ENCODE measurements around the gene ZBED4.

Gene ZBED4

DNA sequence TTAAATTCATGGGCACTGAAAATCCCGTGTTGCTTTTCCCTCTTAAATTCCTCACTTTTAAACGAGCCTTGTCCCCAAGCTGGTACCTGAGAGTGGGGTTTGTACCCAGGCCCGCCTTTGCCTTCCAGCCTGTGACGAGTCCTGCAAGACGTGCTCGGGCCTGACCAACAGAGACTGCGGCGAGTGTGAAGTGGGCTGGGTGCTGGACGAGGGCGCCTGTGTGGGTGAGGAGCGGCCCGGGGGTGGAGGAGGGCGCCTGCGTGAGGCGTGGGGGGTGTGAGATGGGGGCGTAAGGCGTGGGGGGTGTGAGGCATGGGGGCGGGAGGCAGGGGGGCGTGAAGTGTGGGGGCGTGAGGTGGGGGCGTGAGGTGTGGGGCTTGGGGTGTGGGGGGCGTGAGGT, 68.8 kb downstream of the ZBED4 start:
- no peak for DNase-seq

DNA sequence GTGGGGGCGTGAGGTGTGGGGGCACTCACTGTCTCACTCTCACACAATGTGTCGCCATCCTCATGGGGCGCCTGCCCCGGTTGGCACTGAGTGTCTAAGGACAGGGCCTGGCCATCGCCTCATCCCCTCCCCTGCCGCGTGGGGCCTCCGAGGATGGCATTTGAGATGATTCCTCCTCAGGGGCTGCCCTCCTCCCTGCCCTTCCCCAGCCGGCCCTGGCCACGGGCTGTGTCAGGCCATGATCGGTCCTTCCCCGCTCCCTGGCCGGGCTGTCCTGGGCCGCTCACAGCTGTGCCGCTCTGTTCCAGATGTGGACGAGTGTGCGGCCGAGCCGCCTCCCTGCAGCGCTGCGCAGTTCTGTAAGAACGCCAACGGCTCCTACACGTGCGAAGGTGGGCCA, 69.3 kb downstream of the ZBED4 start:
- DNase-seq = no peak

DNA sequence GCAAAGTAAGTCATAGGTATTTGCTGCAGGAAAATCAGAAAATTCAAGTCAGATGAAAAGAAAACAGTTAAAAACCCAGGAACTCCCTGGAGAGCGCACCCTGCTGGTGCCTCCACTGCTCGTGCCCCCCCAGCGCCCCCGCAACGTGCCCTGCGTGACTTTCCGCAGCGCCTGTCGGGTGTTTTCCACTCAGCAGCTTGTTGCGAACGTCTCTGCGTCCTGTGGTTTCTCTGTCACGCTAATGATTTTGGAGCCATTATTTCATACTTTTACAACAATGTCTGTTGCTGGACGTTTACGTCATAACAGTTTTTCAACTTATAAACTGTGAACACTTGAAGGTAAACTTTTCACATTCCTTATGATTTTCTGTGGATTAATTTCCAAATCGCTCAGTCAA, 69.8 kb downstream of the ZBED4 start:
- DNase-seq = no peak

DNA sequence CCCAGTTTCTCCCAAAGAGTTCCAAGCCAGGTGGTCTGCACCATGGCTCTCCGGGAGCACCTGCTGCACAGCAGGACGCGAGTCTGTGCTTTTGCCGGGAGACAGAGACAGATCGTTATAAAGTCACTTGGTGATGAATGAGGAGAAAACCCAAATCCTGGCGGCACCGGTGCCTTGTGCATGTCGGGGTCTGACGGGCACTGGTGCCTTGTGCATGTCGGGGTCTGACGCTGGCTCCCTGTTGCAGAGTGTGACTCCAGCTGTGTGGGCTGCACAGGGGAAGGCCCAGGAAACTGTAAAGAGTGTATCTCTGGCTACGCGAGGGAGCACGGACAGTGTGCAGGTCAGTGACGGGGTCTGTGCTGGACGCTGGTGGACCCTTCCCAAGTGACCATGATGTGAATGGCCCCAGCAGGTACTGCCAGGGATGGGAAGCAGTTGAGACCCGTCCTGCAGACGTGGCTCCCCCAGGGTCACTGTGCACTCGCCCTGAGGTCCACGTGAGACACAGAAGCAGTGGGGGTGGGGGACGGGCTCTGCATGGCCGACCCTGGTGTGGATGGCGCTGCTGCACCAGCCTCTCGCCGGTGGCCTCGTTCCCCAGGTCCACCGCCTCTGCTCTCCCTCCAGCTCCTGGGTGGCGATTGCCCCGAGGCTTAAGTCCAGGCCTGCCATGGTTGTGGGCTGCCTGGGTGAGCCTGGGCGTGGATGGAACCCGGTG, 70.6 kb downstream of the ZBED4 start:
- no peak for DNase-seq

DNA sequence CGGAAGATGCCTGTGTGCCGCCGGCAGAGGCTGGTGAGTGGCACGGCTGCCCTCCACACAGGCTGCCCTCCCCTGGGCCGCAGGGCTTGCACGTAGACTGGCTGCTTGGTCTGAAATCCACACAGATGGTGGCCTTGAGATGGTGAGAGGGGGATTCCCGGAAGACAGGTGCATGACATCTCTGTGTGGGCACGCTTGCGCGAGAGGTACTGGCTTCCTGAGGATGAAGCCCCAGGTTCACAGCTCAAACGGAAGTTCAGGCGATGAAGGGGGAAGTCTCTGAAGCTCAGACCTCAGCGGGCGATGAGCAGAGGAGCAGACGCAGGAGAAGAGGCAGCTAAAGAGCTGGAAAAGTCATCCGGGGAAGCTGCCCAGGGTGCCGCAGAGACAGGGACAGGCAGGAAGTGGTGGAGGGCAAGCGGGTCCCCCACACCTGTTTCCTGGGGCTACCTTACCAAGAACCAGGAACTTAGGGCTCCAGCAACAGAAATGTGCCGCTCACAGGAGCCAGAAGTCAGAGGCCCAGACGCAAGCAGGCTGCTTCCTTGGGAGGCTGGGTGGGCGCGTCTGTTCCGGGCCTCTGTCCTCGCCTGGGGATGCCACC, 72.0 kb downstream of the ZBED4 start:
- DNase-seq = no peak

DNA sequence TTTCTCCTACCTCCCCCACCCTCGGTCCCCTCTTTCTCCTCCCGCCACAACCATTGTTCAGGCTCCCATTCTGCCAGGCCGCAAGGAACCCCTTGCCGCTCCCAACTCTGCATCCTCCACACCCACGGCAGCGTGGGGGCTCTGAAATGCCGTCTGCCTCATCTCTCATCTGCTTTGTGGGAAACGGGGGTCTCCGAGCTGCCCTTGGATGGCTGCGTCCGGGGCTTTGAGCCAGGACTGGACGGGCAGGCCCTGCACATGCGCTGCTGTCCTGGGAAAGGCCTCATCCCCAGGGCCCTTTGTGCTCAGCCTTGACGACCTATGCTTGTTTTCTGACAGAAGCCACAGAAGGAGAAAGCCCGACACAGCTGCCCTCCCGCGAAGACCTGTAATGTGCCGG, 73.3 kb downstream of the ZBED4 start:
- DNase-seq = no peak

DNA sequence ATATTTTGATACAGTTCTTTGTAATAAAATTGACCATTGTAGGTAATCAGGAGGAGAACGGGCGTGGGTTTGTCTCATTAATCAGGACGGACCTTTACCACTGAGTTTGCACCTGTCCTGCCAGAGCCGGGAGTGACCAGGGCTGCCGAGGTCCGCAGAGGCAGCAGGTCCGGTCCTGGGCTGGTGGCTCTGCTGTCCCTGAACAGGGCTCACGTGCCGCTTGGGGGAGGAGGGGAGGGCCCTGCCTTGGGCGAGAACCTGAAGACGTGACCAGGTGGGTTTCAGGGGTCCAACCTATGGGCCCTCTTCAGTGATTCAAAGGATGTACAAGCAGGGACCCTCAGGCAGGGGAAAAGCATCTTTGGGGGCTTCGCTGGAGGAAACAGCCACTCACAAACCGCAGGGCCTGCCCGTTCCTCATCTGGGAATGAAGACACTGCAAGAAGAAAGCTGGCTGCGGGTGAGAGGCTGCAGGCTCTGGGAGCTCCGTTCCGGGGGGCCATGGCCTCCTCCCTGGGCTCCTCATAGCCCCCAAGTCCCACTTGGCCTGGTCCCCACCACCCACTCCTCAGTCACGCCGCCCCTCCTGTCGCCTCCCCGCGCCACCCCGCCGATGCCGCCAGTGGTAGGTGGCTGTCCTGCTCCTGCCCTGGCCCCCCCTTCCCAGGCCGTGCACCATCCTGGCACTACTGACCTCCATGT, 74.0 kb downstream of the ZBED4 start:
- no peak for DNase-seq

DNA sequence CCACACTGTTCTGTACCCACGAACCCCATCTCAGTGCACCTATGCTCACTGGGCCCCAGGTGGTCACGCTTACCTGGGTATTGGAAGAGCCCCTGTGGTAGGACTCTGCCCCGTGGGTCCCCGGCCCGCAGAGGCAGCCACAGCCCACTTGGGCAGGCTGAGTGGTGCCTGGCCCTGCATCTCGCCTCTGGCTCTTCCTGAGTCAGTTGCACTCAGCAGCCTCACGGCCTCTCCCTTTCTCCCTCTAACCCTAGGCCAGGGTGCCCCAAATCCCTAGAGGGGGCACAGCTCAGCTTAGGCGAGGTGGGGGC, 74.5 kb downstream of the ZBED4 start:
- no peak for DNase-seq

DNA sequence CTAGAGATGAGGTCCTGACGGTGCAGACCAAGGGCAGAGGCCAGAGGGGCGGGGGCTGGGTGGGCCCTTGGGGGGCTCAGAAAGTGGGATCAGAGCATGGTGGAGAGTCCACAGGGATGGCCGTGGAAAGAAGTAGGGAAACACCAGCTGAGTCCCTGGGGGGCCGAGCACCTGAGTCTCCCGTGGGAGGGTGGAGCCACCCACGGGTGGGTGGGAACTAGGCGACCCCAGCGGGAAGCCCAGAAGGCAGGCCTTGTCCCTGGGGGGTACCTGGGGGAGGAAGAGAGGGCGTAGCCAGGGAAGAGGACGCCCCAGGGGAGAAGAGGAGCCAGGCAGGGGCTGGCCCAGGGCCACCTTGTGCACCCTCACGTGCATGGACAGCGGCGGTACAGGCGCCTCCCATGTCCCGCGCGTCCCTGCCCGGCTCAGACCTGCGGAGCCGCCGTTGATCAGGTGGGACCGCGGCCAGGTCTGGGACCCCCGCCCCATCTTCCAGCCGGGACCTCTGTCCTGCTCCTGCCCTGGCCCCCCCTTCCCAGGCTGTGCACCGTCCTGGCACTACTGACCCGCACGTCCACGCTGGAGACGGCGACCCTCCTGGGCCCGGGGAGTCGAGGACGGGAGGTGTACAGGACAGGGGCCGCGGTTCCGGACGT, 75.0 kb downstream of the ZBED4 start:
- DNase-seq = no peak

DNA sequence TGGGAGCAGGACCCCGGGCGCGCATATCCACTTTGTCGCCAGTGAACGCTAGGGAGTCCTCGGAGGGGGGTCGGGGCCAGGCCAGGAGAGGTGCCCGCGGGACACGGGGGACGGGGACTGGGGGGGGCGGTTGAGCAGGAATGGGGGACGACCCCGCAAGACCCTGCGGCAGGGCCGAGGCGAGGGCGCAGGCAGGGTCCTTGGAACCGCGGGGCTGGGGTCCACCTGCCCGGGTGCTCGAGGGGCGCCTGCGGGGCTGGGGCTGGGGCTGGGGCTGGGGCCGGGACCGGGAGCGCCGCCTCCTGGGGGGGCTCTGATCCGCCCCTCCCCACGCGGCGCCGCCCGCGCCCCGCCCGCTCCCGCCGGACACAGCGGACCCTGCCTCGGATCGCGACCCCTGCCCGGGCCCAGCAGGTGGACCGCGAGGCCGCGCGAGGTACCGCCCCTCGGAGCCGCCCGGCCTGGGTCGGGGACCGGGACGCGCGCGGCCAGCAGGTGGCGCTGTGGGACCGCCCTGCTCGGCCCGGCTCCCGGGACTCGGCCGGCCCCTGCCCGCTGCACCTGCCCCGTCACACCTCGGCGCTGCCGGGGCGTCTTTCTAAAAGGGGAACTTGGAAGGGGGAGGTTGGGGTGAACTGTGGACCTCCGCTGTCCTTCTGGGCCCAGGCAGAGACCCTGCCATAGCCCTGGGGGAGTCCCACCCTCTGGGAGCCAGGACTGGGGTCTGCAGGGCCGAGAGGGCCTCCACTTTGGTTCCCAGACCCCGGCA, 75.8 kb downstream of the ZBED4 start:
- DNase-seq = peak in 1 of 2 donors; percentile 69

DNA sequence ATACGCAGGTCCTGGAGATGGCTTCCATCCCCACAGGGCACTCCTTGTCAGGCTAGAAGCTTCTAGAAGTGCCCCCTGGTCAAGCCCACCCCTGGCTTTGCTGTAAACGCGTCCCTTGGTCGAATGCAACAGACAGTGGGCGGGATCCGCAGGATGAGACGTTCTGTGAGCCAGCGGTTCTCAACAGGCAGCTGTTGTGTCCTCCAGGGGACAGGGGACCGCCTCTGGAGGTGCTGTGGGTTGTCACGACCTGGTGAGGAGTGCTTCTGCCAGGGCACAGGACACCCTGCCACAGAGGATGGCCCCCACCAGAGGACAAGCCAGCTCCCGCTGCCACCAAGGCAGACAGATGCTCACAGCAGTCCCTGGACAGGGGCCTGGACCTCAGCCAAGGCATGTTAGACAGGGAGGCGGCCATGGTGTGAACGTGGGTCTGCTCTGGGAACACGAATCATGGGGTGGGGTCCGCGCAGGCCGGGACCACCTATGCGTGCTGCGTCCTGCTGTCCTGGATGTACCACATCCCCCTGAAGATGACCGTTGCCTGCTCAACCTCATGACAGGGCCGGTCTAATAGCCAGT, 76.4 kb downstream of the ZBED4 start:
- no peak for DNase-seq

DNA sequence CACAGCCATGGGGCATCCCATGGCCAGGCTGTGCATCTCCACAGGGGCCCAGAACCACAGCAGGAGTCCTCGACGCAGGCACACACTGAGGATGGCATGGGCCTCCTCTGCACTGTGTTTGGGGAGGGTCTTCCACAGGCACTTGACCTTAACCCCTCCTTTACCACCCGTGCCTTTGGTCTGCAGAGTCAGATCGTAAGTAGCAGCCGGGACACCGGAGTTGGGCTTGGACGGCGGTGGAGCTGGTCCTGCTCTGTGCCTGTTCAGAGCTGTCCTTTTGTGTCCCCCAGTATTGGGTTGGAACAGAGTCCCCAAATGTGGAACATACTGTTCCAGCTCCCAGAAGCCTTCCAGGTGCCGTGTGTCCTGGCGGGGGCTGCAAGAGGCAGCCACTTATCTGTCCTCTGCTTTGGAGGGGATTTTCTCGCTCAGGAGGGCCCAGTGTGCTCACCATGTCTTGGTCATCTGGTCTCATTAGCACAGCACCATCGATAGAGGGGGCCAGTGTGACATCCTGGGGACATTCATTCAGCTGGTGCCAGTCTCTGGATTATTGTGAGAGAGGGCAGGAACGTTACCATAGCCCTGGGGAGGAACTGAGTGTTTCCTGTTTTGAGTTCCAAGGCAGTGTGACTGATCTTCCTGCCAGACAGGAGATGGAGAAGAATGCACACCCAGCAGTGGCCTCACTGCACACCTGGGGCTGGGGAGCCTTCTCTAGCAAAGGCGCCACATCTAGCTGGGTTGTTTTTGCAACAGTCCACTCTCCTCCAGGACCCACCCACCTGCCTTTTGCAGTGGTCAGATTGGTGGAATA, 77.2 kb downstream of the ZBED4 start:
- DNase-seq = peak; percentile 88 to 90

DNA sequence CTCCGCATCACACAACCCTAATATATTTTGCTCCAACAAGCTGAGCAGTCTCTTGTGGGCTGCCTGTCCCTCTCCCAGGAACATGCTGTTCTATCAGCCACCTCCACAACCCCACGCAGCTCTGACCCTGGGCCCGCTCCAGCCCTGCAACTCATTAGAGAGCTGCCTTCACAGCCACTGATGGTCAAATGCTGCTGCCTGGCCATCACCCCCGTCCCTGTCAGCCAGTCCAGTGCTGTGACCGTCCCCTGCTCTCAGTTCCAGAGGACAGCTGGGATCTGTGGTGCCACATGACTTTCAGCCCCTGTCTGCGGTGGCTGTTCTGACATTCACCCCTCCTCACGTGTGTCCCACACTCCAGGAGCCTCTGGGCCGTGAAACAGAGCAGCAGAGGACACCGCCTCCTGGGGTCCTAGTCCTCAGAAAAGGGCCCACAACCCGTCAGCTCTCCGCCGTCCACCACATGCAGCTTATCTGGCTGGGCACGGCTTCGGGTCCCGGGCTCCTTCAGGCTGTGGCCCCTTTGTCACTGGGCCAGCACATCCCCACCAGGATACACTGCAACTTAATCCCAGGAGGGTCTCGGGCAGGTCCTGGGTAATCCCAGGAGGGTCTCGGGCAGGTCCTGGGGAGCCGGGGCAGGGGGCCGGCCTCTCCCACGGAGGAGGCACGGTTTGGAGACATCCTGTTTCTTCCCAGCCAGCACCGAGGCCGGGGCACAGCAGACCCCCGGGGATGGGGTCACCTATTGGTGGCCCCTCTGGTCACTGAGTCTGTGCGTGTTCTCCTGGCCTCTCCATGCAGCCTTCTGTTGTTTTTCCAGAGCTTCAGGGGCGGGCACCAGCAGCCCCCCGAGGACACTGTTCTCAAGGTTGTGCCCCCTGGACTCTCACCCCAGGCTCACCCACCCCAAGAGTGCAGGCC, 79.9 kb downstream of the ZBED4 start:
- DNase-seq = no peak

DNA sequence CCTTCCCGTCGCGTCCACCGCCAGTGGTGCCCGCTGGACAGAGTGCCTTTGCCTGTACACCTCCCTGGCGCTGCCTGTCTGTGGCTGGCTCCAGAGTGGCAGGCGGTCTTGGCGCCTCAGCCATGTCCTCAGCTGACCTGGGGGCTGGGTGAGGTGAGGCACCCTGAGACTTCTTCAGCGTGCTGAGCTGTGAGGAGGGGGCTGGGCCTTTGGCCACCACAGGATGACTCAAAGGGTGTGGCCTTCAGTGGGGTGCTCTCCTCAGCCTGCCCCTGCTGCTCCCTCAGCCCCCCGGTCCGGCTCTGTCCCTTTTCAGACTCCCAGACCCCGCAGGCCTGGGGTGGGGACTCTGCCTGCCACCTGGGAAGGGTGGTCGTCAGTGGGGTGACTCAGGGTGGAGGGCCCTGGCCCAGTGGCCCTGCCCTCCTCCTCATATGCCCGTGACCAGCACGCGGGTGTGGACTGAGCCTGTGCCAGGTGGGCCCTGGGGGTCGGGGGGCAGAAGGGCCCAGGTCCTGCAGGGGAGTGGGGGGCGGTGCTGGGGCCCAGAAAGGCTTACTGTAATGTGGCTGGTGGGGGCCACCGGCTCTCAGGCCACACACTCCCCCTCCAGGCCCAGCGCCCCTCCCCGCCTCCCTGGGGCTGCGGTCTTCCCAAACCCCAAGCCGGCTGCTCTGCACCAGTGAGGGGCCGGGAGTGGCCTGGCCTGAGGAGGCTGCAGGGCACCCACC, 80.7 kb downstream of the ZBED4 start:
- DNase-seq = peak; percentile 23 to 44

DNA sequence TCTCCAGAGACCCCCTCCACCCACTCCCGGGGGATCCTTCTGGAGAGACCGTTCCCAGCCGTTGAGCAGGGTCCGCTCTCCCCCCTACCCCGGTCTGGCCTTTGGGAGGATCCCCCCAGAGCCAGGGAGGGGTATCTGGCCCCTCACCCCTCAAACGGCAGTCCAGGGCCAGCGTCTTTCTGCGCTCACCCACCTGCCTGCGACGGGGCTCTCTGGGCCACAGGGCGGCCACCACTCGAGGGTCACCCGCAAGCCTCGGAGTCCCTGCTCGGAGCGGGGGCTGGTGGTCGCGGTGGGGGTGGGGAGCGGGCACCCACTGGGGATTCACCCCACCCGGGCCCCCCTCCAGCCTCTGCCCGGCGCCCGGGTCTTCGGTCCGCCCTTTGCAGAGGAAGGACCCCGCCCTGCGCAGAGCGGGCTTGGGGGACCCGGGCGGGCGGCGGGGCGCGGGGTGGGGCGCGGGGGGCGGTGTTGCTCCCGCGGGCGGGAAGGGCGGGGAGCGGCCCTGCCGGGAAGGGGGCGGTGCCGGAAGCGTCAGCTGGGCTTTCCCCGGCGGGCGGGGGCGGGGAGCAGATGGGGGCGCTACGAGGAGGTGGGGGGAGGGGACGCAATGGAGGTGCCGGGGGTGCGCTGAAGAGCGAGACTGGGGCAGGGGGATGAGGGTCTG, 81.4 kb downstream of the ZBED4 start:
- DNase-seq = peak; percentile 68 to 88

DNA sequence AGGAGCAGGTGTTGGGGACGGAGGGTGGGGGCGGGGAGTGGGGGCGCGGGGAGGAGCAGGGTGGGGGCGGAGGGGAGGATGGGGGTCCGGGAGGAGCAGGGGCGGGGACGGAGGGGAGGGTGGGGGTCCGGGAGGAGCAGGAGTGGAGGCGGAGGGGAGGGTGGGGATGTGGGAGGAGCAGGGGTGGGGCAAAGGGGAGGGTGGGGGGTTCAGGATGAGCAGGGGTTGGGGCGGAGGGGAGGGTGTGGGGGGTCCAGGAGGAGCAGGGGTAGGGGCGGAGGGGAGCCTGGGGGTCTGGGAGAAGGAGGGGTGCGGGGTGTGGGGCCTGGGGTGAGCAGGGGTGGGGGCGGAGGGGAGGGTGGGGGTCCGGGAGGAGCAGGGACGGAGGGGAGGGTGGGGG, 81.9 kb downstream of the ZBED4 start:
- DNase-seq = peak in 1 of 2 donors; percentile 38

DNA sequence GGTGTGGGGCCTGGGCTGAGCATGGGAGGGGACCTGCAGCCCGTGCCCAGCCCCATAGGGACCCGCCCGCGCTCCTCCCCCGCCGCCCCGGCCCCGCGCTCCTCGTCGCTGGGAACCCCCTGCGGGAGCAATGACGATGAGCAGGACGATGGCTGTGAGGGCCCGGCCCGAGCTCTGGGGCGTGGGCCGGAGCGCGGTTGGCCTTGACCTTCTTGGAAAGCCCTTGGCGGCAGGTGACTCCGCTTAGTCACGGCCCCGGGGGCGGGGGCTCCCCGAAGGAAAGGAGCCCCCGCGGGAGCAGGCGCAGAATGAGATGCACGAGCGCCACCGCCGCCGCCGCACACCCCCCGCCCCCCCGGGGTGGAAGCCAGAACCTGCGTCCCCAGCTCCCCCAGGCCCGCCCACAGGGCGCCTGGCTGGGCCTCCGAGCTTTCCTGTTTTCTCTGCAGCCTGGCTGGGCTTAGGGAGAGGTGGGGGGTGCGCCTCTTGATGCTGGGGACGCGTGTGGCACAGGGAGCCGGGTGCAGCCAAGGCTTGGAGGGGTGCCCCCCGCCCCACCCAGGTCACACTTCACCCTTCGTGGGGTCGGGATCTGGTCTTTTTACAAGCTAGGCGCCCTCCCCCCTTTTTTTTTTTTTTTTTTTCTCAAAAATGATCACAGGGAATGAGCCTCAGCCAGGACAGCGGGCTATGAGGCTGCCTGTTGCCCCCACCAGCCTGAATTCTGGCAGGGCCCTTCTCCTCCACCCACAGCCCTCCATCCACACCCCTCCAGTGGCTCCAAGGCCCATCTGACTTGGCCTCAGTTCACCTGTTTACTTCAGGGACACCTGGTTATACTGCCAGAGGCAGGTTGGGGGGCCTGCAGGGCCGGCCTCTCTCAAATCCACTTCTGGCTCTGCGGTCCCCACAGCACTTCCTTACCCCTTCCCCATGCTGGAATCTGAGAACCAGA, 82.7 kb downstream of the ZBED4 start:
- DNase-seq = peak; percentile 99

Measured in inflammatory macrophage treated with lipopolysaccharide for 1 hour (primary cell).